Measurements from ENCODE around the gene UMOD.

The UMOD gene

GRCh38 chr16:20399185-20399584, 46.7 kb upstream of the UMOD start:
- no peaks in the 10 kb centered on the region for H3K79me2 ChIP-seq (ENCODE audit: insufficient read depth, low read length)
- H3K27ac ChIP-seq (ENCODE audit: low read depth, low read length, poor library complexity, severe bottlenecking): no peak overlapping the region
- no peak overlapping the region for H3K4me3 ChIP-seq (ENCODE audit: low read depth, low read length, poor library complexity, severe bottlenecking)
- no peaks in the 10 kb centered on the region for H3F3A ChIP-seq (ENCODE audit: insufficient read depth, low read length)
- no peaks in the 10 kb centered on the region for H3K9me3 ChIP-seq (ENCODE audit: low read length)
- no peaks in the 10 kb centered on the region for H3K36me3 ChIP-seq (ENCODE audit: insufficient read depth, low read length)
- H2AFZ ChIP-seq (ENCODE audit: low read length): no peak overlapping the region
- H3K4me1 ChIP-seq (ENCODE audit: insufficient read depth, low read length, severe bottlenecking): no peaks in the 10 kb centered on the region
- TF ChIP-seq EZH2 (IDR thresholded peaks at IDR 0.05; ENCODE audit: borderline replicate concordance, low read length) (no peak), CTCF (IDR thresholded peaks at IDR 0.05; ENCODE audit: low read length) (no peak)
- no peak overlapping the region for H3K4me2 ChIP-seq (ENCODE audit: low read length)
- no peaks in the 10 kb centered on the region for H3K9me2 ChIP-seq (ENCODE audit: low read depth, low read length)
- no peaks in the 10 kb centered on the region for H4K20me1 ChIP-seq (ENCODE audit: insufficient read depth, low read length)
- no peaks in the 10 kb centered on the region for H3K27me3 ChIP-seq (ENCODE audit: insufficient read depth, low read length)
- no peak overlapping the region for H3K9ac ChIP-seq (ENCODE audit: low read length)

DNA sequence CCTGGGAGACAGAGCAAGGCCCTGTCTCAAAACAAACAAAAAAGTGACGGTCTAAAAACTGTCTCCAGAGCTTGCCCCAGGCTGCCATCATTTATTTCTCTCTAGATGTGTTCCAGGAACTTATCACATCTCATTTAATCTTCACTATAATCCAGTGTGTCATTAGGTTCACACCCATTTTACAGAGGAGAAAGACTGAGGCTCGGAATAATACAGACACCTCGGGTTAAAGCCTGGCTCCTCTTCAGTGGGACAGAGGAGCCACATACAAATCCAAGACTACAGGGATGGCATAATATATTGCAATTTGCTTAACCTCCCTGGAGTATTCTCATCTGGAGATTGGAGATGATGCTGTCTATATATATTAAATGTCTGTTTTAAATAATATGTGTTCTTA, 46.1 kb upstream of the UMOD start:
- TF ChIP-seq EZH2 (IDR thresholded peaks at IDR 0.05; ENCODE audit: borderline replicate concordance, low read length) (no peak), CTCF (IDR thresholded peaks at IDR 0.05; ENCODE audit: low read length) (no peak)
- H3K9me2 ChIP-seq (ENCODE audit: low read depth, low read length): no peaks in the 10 kb centered on the region
- no peaks in the 10 kb centered on the region for H3K79me2 ChIP-seq (ENCODE audit: insufficient read depth, low read length)

DNA sequence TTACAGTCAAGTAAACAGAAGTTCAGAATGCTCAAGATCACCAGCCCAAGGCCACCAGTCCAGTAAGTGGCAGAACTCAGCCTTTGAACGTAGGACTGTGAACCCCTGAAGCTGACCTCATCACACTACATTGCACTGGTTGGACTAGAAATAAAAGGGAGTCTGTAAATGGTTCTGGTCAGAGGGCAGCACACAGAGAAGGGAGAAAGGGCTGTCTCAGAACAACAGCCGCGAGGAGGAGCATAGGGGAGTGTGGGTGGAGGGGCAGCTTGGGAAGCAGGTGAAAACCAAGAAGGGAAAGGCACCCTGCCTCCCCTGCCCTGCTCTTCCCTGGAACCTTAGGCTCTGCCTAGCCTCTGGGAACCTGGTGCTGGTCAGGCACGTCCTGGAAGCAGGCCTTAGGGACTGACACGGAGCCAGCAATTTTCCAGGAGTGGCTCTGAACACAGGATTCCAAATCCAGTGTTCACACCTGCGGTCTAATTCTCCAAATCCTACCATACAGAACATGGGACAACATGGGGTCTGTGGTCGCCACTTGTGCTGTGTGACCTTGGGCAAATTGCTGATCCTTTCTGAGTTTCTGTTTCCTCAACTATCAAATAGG, 45.1 kb upstream of the UMOD start:
- Histone ChIP-seq H3K9me3 (ENCODE audit: low read length) (no peaks in the 10 kb centered on the region), H2AFZ (ENCODE audit: low read length) (no peak overlapping the region), H3F3A (ENCODE audit: insufficient read depth, low read length) (no peaks in the 10 kb centered on the region)

More for the DNA sequence above, 46.1 kb upstream of the UMOD start:
- H3K27me3 ChIP-seq (ENCODE audit: insufficient read depth, low read length): no peaks in the 10 kb centered on the region
- no peak overlapping the region for H3K9ac ChIP-seq (ENCODE audit: low read length)
- H3K27ac ChIP-seq (ENCODE audit: low read depth, low read length, poor library complexity, severe bottlenecking): no peak overlapping the region
- H3K4me2 ChIP-seq (ENCODE audit: low read length): no peak overlapping the region
- no peaks in the 10 kb centered on the region for H3K9me3 ChIP-seq (ENCODE audit: low read length)
- H3K36me3 ChIP-seq (ENCODE audit: insufficient read depth, low read length): no peaks in the 10 kb centered on the region
- H2AFZ ChIP-seq (ENCODE audit: low read length): no peak overlapping the region
- no peaks in the 10 kb centered on the region for H3K4me1 ChIP-seq (ENCODE audit: insufficient read depth, low read length, severe bottlenecking)
- H3F3A ChIP-seq (ENCODE audit: insufficient read depth, low read length): no peaks in the 10 kb centered on the region
- no peaks in the 10 kb centered on the region for H4K20me1 ChIP-seq (ENCODE audit: insufficient read depth, low read length)
- no peak overlapping the region for H3K4me3 ChIP-seq (ENCODE audit: low read depth, low read length, poor library complexity, severe bottlenecking)

More for the DNA sequence above, 45.1 kb upstream of the UMOD start:
- H3K9me2 ChIP-seq (ENCODE audit: low read depth, low read length): no peaks in the 10 kb centered on the region
- no peak overlapping the region for H3K27ac ChIP-seq (ENCODE audit: low read depth, low read length, poor library complexity, severe bottlenecking)
- no peaks in the 10 kb centered on the region for H4K20me1 ChIP-seq (ENCODE audit: insufficient read depth, low read length)
- H3K36me3 ChIP-seq (ENCODE audit: insufficient read depth, low read length): no peaks in the 10 kb centered on the region
- H3K4me1 ChIP-seq (ENCODE audit: insufficient read depth, low read length, severe bottlenecking): no peaks in the 10 kb centered on the region
- TF ChIP-seq CTCF (IDR thresholded peaks at IDR 0.05; ENCODE audit: low read length) (no peak), EZH2 (IDR thresholded peaks at IDR 0.05; ENCODE audit: borderline replicate concordance, low read length) (no peak)
- no peaks in the 10 kb centered on the region for H3K27me3 ChIP-seq (ENCODE audit: insufficient read depth, low read length)
- no peak overlapping the region for H3K4me3 ChIP-seq (ENCODE audit: low read depth, low read length, poor library complexity, severe bottlenecking)
- no peak overlapping the region for H3K4me2 ChIP-seq (ENCODE audit: low read length)
- no peaks in the 10 kb centered on the region for H3K79me2 ChIP-seq (ENCODE audit: insufficient read depth, low read length)
- H3K9ac ChIP-seq (ENCODE audit: low read length): no peak overlapping the region

Data from OCI-LY1 (cell line).